ENCODE measurements around the gene ADGRV1. TPM values are rescaled to one million over a fixed set of nuclear protein-coding genes. Genes with fewer than 3 reads are reported as not detected.
A peak's percentile ranks its signal among the peaks of the same experiment; 100 is the strongest.
"Not testable (repeated sequence)": the region's sequence is repeated elsewhere in the genome, so short reads cannot be mapped to it uniquely, and the experiment has no call there.

ADGRV1 gene
- total RNA-seq, 4 donors from 2014 or later = 0.39 to 1.9 (median 1.00) TPM

GRCh38 chr5:90792725-90793124, 234.1 kb downstream of the ADGRV1 start:
- no peak overlapping the region for H3K4me3 ChIP-seq
- 74 to 87% methylated on average over 3 of the region's 3 CpGs for WGBS, 2 donors
- H3K27me3 ChIP-seq = no peaks in the 10 kb centered on the region
- H3K36me3 ChIP-seq = no peaks in the 10 kb centered on the region
- TF ChIP-seq CTCF (IDR thresholded peaks at IDR 0.05) = no peak
- no peak for TF ChIP-seq POLR2A (IDR thresholded peaks at IDR 0.05)
- TF ChIP-seq EP300 (IDR thresholded peaks at IDR 0.05) = no peak
- H3K9me3 ChIP-seq = peaks cover 0 to 20% (median 2%) of the 10 kb centered on the region in 4 donors
- no peak overlapping the region for H3K27ac ChIP-seq
- no peak for DNase-seq (ENCODE audit: low spot score in 2 of 2)
- no peaks in the 10 kb centered on the region for H3K4me1 ChIP-seq

- DNase-seq (ENCODE audit: low spot score in 2 of 2) = no peak
- no peaks in the 10 kb centered on the region for H3K27me3 ChIP-seq
- TF ChIP-seq POLR2A (IDR thresholded peaks at IDR 0.05) (no peak), CTCF (IDR thresholded peaks at IDR 0.05) (no peak)
- no peaks in the 10 kb centered on the region for H3K4me1 ChIP-seq
- no peak overlapping the region for H3K4me3 ChIP-seq
- H3K36me3 ChIP-seq = no peaks in the 10 kb centered on the region
- H3K9me3 ChIP-seq = peaks cover 0 to 20% (median 2%) of the 10 kb centered on the region in 4 donors
- no peak overlapping the region for H3K27ac ChIP-seq
- WGBS, 2 donors = 66 to 73% methylated on average over 2 of the region's 2 CpGs
Observed at GRCh38 chr5:90793183-90793582, 234.6 kb downstream of the ADGRV1 start.

- H3K4me3 ChIP-seq; H3K27me3 ChIP-seq; H3K27ac ChIP-seq; DNase-seq (ENCODE audit: low spot score in 2 of 2); H3K4me1 ChIP-seq; H3K36me3 ChIP-seq: not testable (repeated sequence)
- H3K9me3 ChIP-seq = peaks cover 0 to 39% (median 5%) of the 10 kb centered on the region in 4 donors
- WGBS, 2 donors = 94 to 97% methylated on average over 2 of the region's 2 CpGs
Observed at GRCh38 chr5:90796919-90797318, 238.3 kb downstream of the ADGRV1 start.

GRCh38 chr5:90800082-90800481, 241.5 kb downstream of the ADGRV1 start:
- H3K27ac ChIP-seq; H3K4me3 ChIP-seq; H3K36me3 ChIP-seq; H3K4me1 ChIP-seq; DNase-seq (ENCODE audit: low spot score in 2 of 2); H3K27me3 ChIP-seq: not testable (repeated sequence)
- WGBS, 2 donors = 100% methylated on average over 1 of the region's 1 CpG
- H3K9me3 ChIP-seq = peaks cover 0 to 39% (median 5%) of the 10 kb centered on the region in 4 donors

- not testable (repeated sequence) for H3K36me3 ChIP-seq; H3K27me3 ChIP-seq; H3K27ac ChIP-seq; H3K4me1 ChIP-seq; DNase-seq (ENCODE audit: low spot score in 2 of 2); H3K4me3 ChIP-seq
- H3K9me3 ChIP-seq = peaks cover 0 to 35% (median 5%) of the 10 kb centered on the region in 4 donors
- WGBS, 2 donors = 77 to 81% methylated on average over 3 of the region's 3 CpGs
Observed at GRCh38 chr5:90800515-90800914, 241.9 kb downstream of the ADGRV1 start.

GRCh38 chr5:90802474-90803317, 244.1 kb downstream of the ADGRV1 start:
- Histone ChIP-seq H3K4me3 (no peak overlapping the region), H3K4me1 (no peaks in the 10 kb centered on the region), H3K27me3 (no peaks in the 10 kb centered on the region), H3K9me3 (peaks cover 0 to 19% (median 3%) of the 10 kb centered on the region in 4 donors), H3K36me3 (no peaks in the 10 kb centered on the region), H3K27ac (no peak overlapping the region)
- TF ChIP-seq EP300 (IDR thresholded peaks at IDR 0.05) (no peak), POLR2A (IDR thresholded peaks at IDR 0.05) (no peak), CTCF (IDR thresholded peaks at IDR 0.05) (peak in 4 of 5 experiments; percentile 18 to 64 (median 54))
- DNase-seq (ENCODE audit: low spot score in 2 of 2) = no peak
- 45 to 46% methylated on average over 6 of the region's 6 CpGs for WGBS, 2 donors

All from tibial nerve (tissue), 4 donors.